ENCODE data around the gene PIM2. TPM values are rescaled to one million over a fixed set of nuclear protein-coding genes. Genes with fewer than 3 reads are reported as not detected.
"Not testable (repeated sequence)": the region's sequence is repeated elsewhere in the genome, so short reads cannot be mapped to it uniquely, and the experiment has no call there.

PIM2 gene
- total RNA-seq, 1 donor from 2014 or later = 7.9 TPM

- not testable (repeated sequence) for DNase-seq (ENCODE audit: low spot score)
These were observed 46.8 kb downstream of the PIM2 start for GRCh38 chrX:48872017-48872416.

- peak; percentile 81 for DNase-seq (ENCODE audit: low spot score)
These were observed 54.6 kb downstream of the PIM2 start for GRCh38 chrX:48864210-48864609.

Other genes starting within 250 kb of the PIM2 start
- gene WAS, start 235.2 kb downstream of the PIM2 start, total RNA-seq (ENCODE audit: insufficient read depth, low replicate concordance) = 0.48 TPM
- gene SUV39H1, start 222.3 kb downstream of the PIM2 start, total RNA-seq (ENCODE audit: insufficient read depth, low replicate concordance) = 4.6 TPM
- not detected for gene GLOD5, start 157.3 kb downstream of the PIM2 start, total RNA-seq (ENCODE audit: insufficient read depth, low replicate concordance)
- gene GATA1, start 132.4 kb downstream of the PIM2 start, total RNA-seq (ENCODE audit: insufficient read depth, low replicate concordance) = not detected
- gene HDAC6, start 117.0 kb downstream of the PIM2 start, total RNA-seq (ENCODE audit: insufficient read depth, low replicate concordance) = 53.7 TPM
- gene ERAS, start 92.5 kb downstream of the PIM2 start, total RNA-seq (ENCODE audit: insufficient read depth, low replicate concordance) = 5.3 TPM
- gene PCSK1N, start 83.4 kb downstream of the PIM2 start, total RNA-seq (ENCODE audit: insufficient read depth, low replicate concordance) = not detected
- 25.3 TPM for gene TIMM17B, start 21.3 kb downstream of the PIM2 start, total RNA-seq (ENCODE audit: insufficient read depth, low replicate concordance)
- 20.2 TPM for gene PQBP1, start 21.1 kb downstream of the PIM2 start, total RNA-seq (ENCODE audit: insufficient read depth, low replicate concordance)
- 13.7 TPM for gene SLC35A2, start 7.4 kb downstream of the PIM2 start, total RNA-seq (ENCODE audit: insufficient read depth, low replicate concordance)
- gene OTUD5, start 38.6 kb upstream of the PIM2 start, total RNA-seq (ENCODE audit: insufficient read depth, low replicate concordance) = 44.5 TPM
- gene KCND1, start 52.8 kb upstream of the PIM2 start, total RNA-seq (ENCODE audit: insufficient read depth, low replicate concordance) = 1.2 TPM
- 20.2 TPM for gene GRIPAP1, start 83.2 kb upstream of the PIM2 start, total RNA-seq (ENCODE audit: insufficient read depth, low replicate concordance)
- gene TFE3, start 124.3 kb upstream of the PIM2 start, total RNA-seq (ENCODE audit: insufficient read depth, low replicate concordance) = 22.1 TPM
- gene CCDC120, start 140.0 kb upstream of the PIM2 start, total RNA-seq (ENCODE audit: insufficient read depth, low replicate concordance) = 1.7 TPM
- gene PRAF2, start 155.0 kb upstream of the PIM2 start, total RNA-seq (ENCODE audit: insufficient read depth, low replicate concordance) = 9.4 TPM
- 13.5 TPM for gene WDR45, start 160.9 kb upstream of the PIM2 start, total RNA-seq (ENCODE audit: insufficient read depth, low replicate concordance)
- gene GPKOW, start 204.7 kb upstream of the PIM2 start, total RNA-seq (ENCODE audit: insufficient read depth, low replicate concordance) = 11.8 TPM
- gene MAGIX, start 243.7 kb upstream of the PIM2 start, total RNA-seq (ENCODE audit: insufficient read depth, low replicate concordance) = 0.24 TPM

Measured in umbilical cord (tissue), 2 donors.